Mesenchymal stem cell (in vitro differentiated cells and primary cell): ENCODE measurements around the gene FUT6.
A peak's percentile ranks its signal among the peaks of the same experiment; 100 is the strongest.

Experiments used
- DNase-seq: peaks from one replicate; pipeline ENCODE4 v3.0.0-alpha.2; 2013
- H2AFZ ChIP-seq: one replicate; pipeline ENCODE4 v1.6.1; 2013; ENCODE audit warnings: low read depth, mild to moderate bottlenecking, control low read depth, inconsistent platforms, low read length, moderate library complexity
- H2AK5ac ChIP-seq: 2 replicates; pipeline ENCODE4 v1.6.1; 2013; ENCODE audit warnings: low read length, moderate library complexity, mild to moderate bottlenecking, inconsistent platforms; ENCODE audit not compliant: severe bottlenecking
- H2BK120ac ChIP-seq: one replicate; pipeline ENCODE4 v1.6.1; 2013; ENCODE audit warnings: low read depth, mild to moderate bottlenecking, inconsistent platforms, low read length, moderate library complexity
- H2BK12ac ChIP-seq, 2 experiments: one replicate each; pipeline ENCODE4 v1.6.1; 2013; ENCODE audit warnings: inconsistent platforms in 2 of 2, low read length in 2 of 2, mild to moderate bottlenecking in 2 of 2, moderate library complexity in 2 of 2, control low read depth in 1 of 2
- H2BK15ac ChIP-seq: one replicate; pipeline ENCODE4 v1.6.1; 2013; ENCODE audit warnings: mild to moderate bottlenecking, low read depth, inconsistent platforms; ENCODE audit not compliant: poor library complexity, severe bottlenecking
- H2BK5ac ChIP-seq: 2 replicates; pipeline ENCODE4 v1.6.1; 2013; ENCODE audit warnings: low read depth, mild to moderate bottlenecking, low read length, control low read depth, inconsistent platforms; ENCODE audit not compliant: poor library complexity, severe bottlenecking
- H3K14ac ChIP-seq, 2 experiments: one replicate each; pipeline ENCODE4 v1.6.1; 2013; ENCODE audit warnings: inconsistent platforms in 2 of 2, low read length in 2 of 2, control low read depth in 1 of 2, mild to moderate bottlenecking in 1 of 2, moderate library complexity in 1 of 2
- H3K18ac ChIP-seq, 2 experiments: one replicate each; pipeline ENCODE4 v1.6.1; 2013; ENCODE audit warnings: inconsistent platforms in 2 of 2, low read length in 2 of 2, control low read depth in 1 of 2, low read depth in 1 of 2, mild to moderate bottlenecking in 1 of 2
- H3K23ac ChIP-seq, 2 experiments: one replicate each; pipeline ENCODE4 v1.6.1; 2013; ENCODE audit warnings: inconsistent platforms in 2 of 2, low read length in 2 of 2, mild to moderate bottlenecking in 2 of 2, moderate library complexity in 2 of 2, control low read depth in 1 of 2
- H3K27ac ChIP-seq: 2 replicates; pipeline ENCODE4 v1.5.1; 2013; ENCODE audit warnings: mild to moderate bottlenecking, moderate library complexity, low read length, control low read depth, inconsistent platforms; ENCODE audit not compliant: poor library complexity, severe bottlenecking
- H3K27me3 ChIP-seq, 2 experiments: 2 replicates each; pipeline versions ENCODE4 v1.6.1 to v1.7.0; 2013; ENCODE audit warnings: low read length in 2 of 2, mild to moderate bottlenecking in 2 of 2, moderate library complexity in 2 of 2, control low read depth in 1 of 2, inconsistent platforms in 1 of 2; ENCODE audit not compliant: control insufficient read depth in 1 of 2, insufficient read depth in 1 of 2
- H3K36me3 ChIP-seq, 2 experiments: 2 replicates each; pipeline versions ENCODE4 v1.6.1 to v1.7.0; 2013; ENCODE audit warnings: low read length in 2 of 2, control low read depth in 1 of 2, inconsistent platforms in 1 of 2, low read depth in 1 of 2, mild to moderate bottlenecking in 1 of 2; ENCODE audit not compliant: insufficient read depth in 2 of 2, control insufficient read depth in 1 of 2
- H3K4ac ChIP-seq, 2 experiments: one replicate each; pipeline ENCODE4 v1.6.1; 2013; ENCODE audit warnings: inconsistent platforms in 2 of 2, low read length in 2 of 2, mild to moderate bottlenecking in 2 of 2, moderate library complexity in 2 of 2, control low read depth in 1 of 2, low read depth in 1 of 2
- H3K4me1 ChIP-seq: 2 replicates; pipeline ENCODE4 v1.6.1; 2013; ENCODE audit warnings: low read depth, low read length, control low read depth; ENCODE audit not compliant: control insufficient read depth, insufficient read depth
- H3K4me2 ChIP-seq: 2 replicates; pipeline ENCODE4 v1.6.1; 2013; ENCODE audit warnings: low read length, mild to moderate bottlenecking, inconsistent platforms; ENCODE audit not compliant: poor library complexity, severe bottlenecking
- H3K4me3 ChIP-seq, 2 experiments: 2 replicates each; pipeline versions ENCODE4 v1.5.1 to v1.7.0; 2013; ENCODE audit warnings: low read length in 2 of 2, mild to moderate bottlenecking in 2 of 2, control low read depth in 1 of 2, low read depth in 1 of 2; ENCODE audit not compliant: insufficient read depth in 1 of 2
- H3K79me1 ChIP-seq: replicated peaks from 2 replicates; pipeline ENCODE4 v1.6.1; 2013; ENCODE audit warnings: mild to moderate bottlenecking, control low read depth, low read length, inconsistent platforms; ENCODE audit not compliant: poor library complexity, severe bottlenecking
- H3K9ac ChIP-seq: 2 replicates; pipeline ENCODE4 v1.7.0; 2013; ENCODE audit warnings: mild to moderate bottlenecking, low read length, moderate library complexity
- H3K9me3 ChIP-seq: 2 replicates; pipeline ENCODE4 v1.7.0; 2013; ENCODE audit warnings: mild to moderate bottlenecking, low read length; ENCODE audit not compliant: control insufficient read depth
- H4K8ac ChIP-seq: one replicate; pipeline ENCODE4 v1.6.1; 2013; ENCODE audit warnings: inconsistent platforms, mild to moderate bottlenecking, low read length, moderate library complexity
- H4K91ac ChIP-seq: one replicate; pipeline ENCODE4 v1.6.1; 2013; ENCODE audit warnings: mild to moderate bottlenecking, low read length, inconsistent platforms
- WGBS: methylation state at CpG from one replicate; pipeline ENCODE4 v1.1.7; 2013; ENCODE audit warnings: mixed read lengths; 5-methylcytosine and 5-hydroxymethylcytosine counted together

Gene FUT6

GRCh38 chr19:5809053-5809452 is 30.4 kb downstream of the FUT6 start:
- Histone ChIP-seq H3K4me1 (peaks cover 11% of the 10 kb centered on the region), H3K9ac (no peak overlapping the region), H4K8ac (no peak overlapping the region), H3K4ac (no peak overlapping the region), H3K14ac (no peak overlapping the region), H3K23ac (no peak overlapping the region), H3K27me3 (peaks cover 33% of the 10 kb centered on the region in 2 experiments), H2AK5ac (no peak overlapping the region), H2BK15ac (no peak overlapping the region), H2BK12ac (no peak overlapping the region), H3K18ac (no peak overlapping the region), H3K9me3 (no peaks in the 10 kb centered on the region), H2BK120ac (no peak overlapping the region), H2AFZ (no peak overlapping the region), H3K4me3 (no peak overlapping the region), H3K4me2 (no peak overlapping the region), H3K36me3 (no peaks in the 10 kb centered on the region), H4K91ac (no peak overlapping the region), H2BK5ac (no peak overlapping the region), H3K79me1 (no peaks in the 10 kb centered on the region), H3K27ac (no peak overlapping the region)
- 90% methylated on average over 9 of the region's 9 CpGs for WGBS
- DNase-seq = no peak

- Histone ChIP-seq H2BK120ac (no peak overlapping the region), H3K27ac (no peak overlapping the region)
- DNase-seq = no peak
Measured at GRCh38 chr19:5808120-5808816, 31.2 kb downstream of the FUT6 start.

GRCh38 chr19:5806905-5807304 is 32.6 kb downstream of the FUT6 start:
- H2AFZ ChIP-seq = no peak overlapping the region
- 97% methylated on average over 5 of the region's 5 CpGs for WGBS
- H3K23ac ChIP-seq = no peak overlapping the region
- H3K4ac ChIP-seq = no peak overlapping the region
- no peak overlapping the region for H2BK15ac ChIP-seq
- H3K4me1 ChIP-seq = peaks cover 17% of the 10 kb centered on the region
- H2BK5ac ChIP-seq = no peak overlapping the region
- no peak overlapping the region for H3K4me3 ChIP-seq
- H3K36me3 ChIP-seq = no peaks in the 10 kb centered on the region
- no peak overlapping the region for H4K91ac ChIP-seq
- H3K79me1 ChIP-seq = no peaks in the 10 kb centered on the region
- H2BK120ac ChIP-seq = no peak overlapping the region
- H4K8ac ChIP-seq = no peak overlapping the region
- no peak overlapping the region for H3K18ac ChIP-seq
- no peaks in the 10 kb centered on the region for H3K9me3 ChIP-seq
- no peak overlapping the region for H3K14ac ChIP-seq
- H3K4me2 ChIP-seq = no peak overlapping the region
- H3K9ac ChIP-seq = no peak overlapping the region
- H2AK5ac ChIP-seq = no peak overlapping the region
- no peak for DNase-seq
- H3K27ac ChIP-seq = no peak overlapping the region
- no peak overlapping the region for H2BK12ac ChIP-seq
- H3K27me3 ChIP-seq = peaks cover 33 to 34% of the 10 kb centered on the region in 2 experiments

More at GRCh38 chr19:5808120-5808816, 31.2 kb downstream of the FUT6 start:
- 92% methylated on average over 20 of the region's 21 CpGs for WGBS
- H3K4me2 ChIP-seq = no peak overlapping the region
- no peaks in the 10 kb centered on the region for H3K9me3 ChIP-seq
- peaks cover 33 to 37% of the 10 kb centered on the region in 2 experiments for H3K27me3 ChIP-seq
- no peaks in the 10 kb centered on the region for H3K79me1 ChIP-seq
- peak overlapping the region; percentile 61 for H4K91ac ChIP-seq
- H3K23ac ChIP-seq = no peak overlapping the region
- H3K9ac ChIP-seq = no peak overlapping the region
- H2AFZ ChIP-seq = no peak overlapping the region
- no peak overlapping the region for H2AK5ac ChIP-seq
- no peaks in the 10 kb centered on the region for H3K36me3 ChIP-seq
- H3K14ac ChIP-seq = no peak overlapping the region
- no peak overlapping the region for H3K4me3 ChIP-seq
- H4K8ac ChIP-seq = no peak overlapping the region
- no peak overlapping the region for H2BK12ac ChIP-seq
- H3K4me1 ChIP-seq = peaks cover 15% of the 10 kb centered on the region
- H3K4ac ChIP-seq = no peak overlapping the region
- H3K18ac ChIP-seq = no peak overlapping the region
- H2BK15ac ChIP-seq = no peak overlapping the region
- no peak overlapping the region for H2BK5ac ChIP-seq

- peaks cover 33 to 37% of the 10 kb centered on the region in 2 experiments for H3K27me3 ChIP-seq
- H3K14ac ChIP-seq = no peak overlapping the region
- H3K9me3 ChIP-seq = no peaks in the 10 kb centered on the region
- no peak overlapping the region for H4K91ac ChIP-seq
- WGBS = 0% methylated on average over 2 of the region's 6 CpGs
- H3K36me3 ChIP-seq = no peaks in the 10 kb centered on the region
- H3K79me1 ChIP-seq = no peaks in the 10 kb centered on the region
- H3K4me2 ChIP-seq = no peak overlapping the region
- H2BK5ac ChIP-seq = no peak overlapping the region
- no peak overlapping the region for H2BK120ac ChIP-seq
- H3K23ac ChIP-seq = no peak overlapping the region
- H2BK15ac ChIP-seq = no peak overlapping the region
- peak overlapping the region in 1 of 2 experiments; percentile 33 for H3K18ac ChIP-seq
- H3K9ac ChIP-seq = no peak overlapping the region
- H4K8ac ChIP-seq = peak overlapping the region; percentile 28
- no peak overlapping the region for H3K4me3 ChIP-seq
- H2AK5ac ChIP-seq = no peak overlapping the region
- H2BK12ac ChIP-seq = no peak overlapping the region
- H3K4me1 ChIP-seq = peaks cover 17% of the 10 kb centered on the region
- H3K4ac ChIP-seq = no peak overlapping the region
- no peak overlapping the region for H3K27ac ChIP-seq
- no peak overlapping the region for H2AFZ ChIP-seq
- no peak for DNase-seq
Measured at GRCh38 chr19:5806133-5806489, 33.4 kb downstream of the FUT6 start.
